Fibroblast of skin of back (primary cell): ENCODE data around the gene THYN1.

Source experiments
- DNase-seq: peaks from one replicate; pipeline ENCODE4 v3.0.0-alpha.2; 2013

THYN1 gene

GRCh38 chr11:134246678-134247077 is 6.5 kb downstream of the THYN1 start:
- DNase-seq, result no peak

- no peak for DNase-seq
These were observed 7.1 kb downstream of the THYN1 start for GRCh38 chr11:134246100-134246499.

GRCh38 chr11:134245434-134245833 is 7.7 kb downstream of the THYN1 start:
- DNase-seq, result no peak

- DNase-seq, result no peak
These were observed 8.6 kb downstream of the THYN1 start for GRCh38 chr11:134244593-134244992.

- DNase-seq, result no peak
These were observed 9.2 kb downstream of the THYN1 start for GRCh38 chr11:134243913-134244312.

GRCh38 chr11:134242376-134242775 is 10.8 kb downstream of the THYN1 start:
- no peak for DNase-seq

GRCh38 chr11:134240592-134240991 is 12.6 kb downstream of the THYN1 start:
- no peak for DNase-seq

GRCh38 chr11:134238956-134239355 is 14.2 kb downstream of the THYN1 start:
- no peak for DNase-seq

GRCh38 chr11:134237557-134237922 is 15.6 kb downstream of the THYN1 start:
- DNase-seq, result no peak

- no peak for DNase-seq
These were observed 16.2 kb downstream of the THYN1 start for GRCh38 chr11:134236834-134237556.

- no peak for DNase-seq
These were observed 17.8 kb downstream of the THYN1 start for GRCh38 chr11:134235399-134235798.

GRCh38 chr11:134233729-134234179 is 19.4 kb downstream of the THYN1 start:
- no peak for DNase-seq

GRCh38 chr11:134231958-134232659 is 21.0 kb downstream of the THYN1 start:
- DNase-seq, result no peak

GRCh38 chr11:134230339-134230738 is 22.8 kb downstream of the THYN1 start:
- DNase-seq, result no peak

GRCh38 chr11:134229126-134229790 is 23.9 kb downstream of the THYN1 start:
- DNase-seq, result peak; percentile 53

GRCh38 chr11:134228625-134229024 is 24.5 kb downstream of the THYN1 start:
- peak; percentile 70 for DNase-seq

- DNase-seq, result peak; percentile 50
These were observed 26.3 kb downstream of the THYN1 start for GRCh38 chr11:134226806-134227325.

GRCh38 chr11:134224710-134225664 is 28.2 kb downstream of the THYN1 start:
- peak; percentile 45 for DNase-seq

- peak; percentile 96 for DNase-seq
These were observed 29.1 kb downstream of the THYN1 start, which contains the start of the genes NCAPD3 and VPS26B for GRCh38 chr11:134223836-134224709. NCAPD3 (minus strand) TSS chr11:134223967; CDS start chr11:134223926, 41 bp downstream. VPS26B (plus strand) TSS chr11:134224671; CDS start chr11:134225123, 452 bp downstream.

- no peak for DNase-seq
These were observed 30.0 kb downstream of the THYN1 start for GRCh38 chr11:134223121-134223520.

- no peak for DNase-seq
These were observed 36.3 kb downstream of the THYN1 start for GRCh38 chr11:134216816-134217215.
